Panc1 (cell line): ENCODE data around the gene CEP290. TPM values are rescaled to one million over a fixed set of nuclear protein-coding genes. Genes with fewer than 3 reads are reported as not detected.

Source experiments
- ATAC-seq: fragments of 200-7000 bp; cut with Tn5 transposase; 2 replicates; pipeline ENCODE4 v1.9.1; 2020; ENCODE audit warnings: mild to moderate bottlenecking, moderate library complexity
- BruUV-seq: library from RNA; stranded (reverse); fragments of 400-500 nt; replicated peaks from 2 replicates; lab custom pipeline; 2021; lab: Mats Ljungman, UMichigan
- CTCF ChIA-PET: fragments of 300-600 bp; sonication (Branson Sonifier 250); formaldehyde crosslinking; loops from one replicate; lab custom pipeline; 2022; ENCODE audit warnings: antibody characterized with exemption; lab: Charles Lee
- POLR2A ChIA-PET: fragments of 300-600 bp; sonication (Branson Sonifier 250); formaldehyde crosslinking; loops from one replicate; lab custom pipeline; 2022; ENCODE audit warnings: antibody characterized with exemption; lab: Charles Lee
- DNase-seq: peaks from one replicate; pipeline ENCODE4 v3.0.0-alpha.2; 2010; ENCODE audit warnings: low read depth, low spot score
- H3K27ac ChIP-seq: 2 replicates; pipeline ENCODE4 v1.5.1; 2011; ENCODE audit warnings: mild to moderate bottlenecking, low read length, inconsistent platforms
- H3K27me3 ChIP-seq: fragments of 200-500 bp; sonication (Bioruptor generic); 2 replicates; pipeline ENCODE4 v1.6.0; 2014; ENCODE audit warnings: low read length, inconsistent platforms; ENCODE audit not compliant: control insufficient read depth, insufficient read depth
- H3K36me3 ChIP-seq: fragments of 200-500 bp; sonication (Bioruptor generic); 2 replicates; pipeline ENCODE4 v1.5.1; 2014; ENCODE audit warnings: inconsistent platforms, mild to moderate bottlenecking, low read length, moderate library complexity; ENCODE audit not compliant: control insufficient read depth, insufficient read depth
- H3K4me1 ChIP-seq: 2 replicates; pipeline ENCODE4 v1.5.1; 2011; ENCODE audit warnings: inconsistent platforms, mild to moderate bottlenecking, low read length, moderate library complexity; ENCODE audit not compliant: control insufficient read depth, insufficient read depth
- H3K4me3 ChIP-seq, 2 experiments: 2 replicates each; pipeline ENCODE4 v1.5.1; 2011 to 2012; ENCODE audit warnings: low read depth in 2 of 2, low read length in 2 of 2, mild to moderate bottlenecking in 2 of 2, inconsistent platforms in 1 of 2, moderate library complexity in 1 of 2
- H3K9me3 ChIP-seq: fragments of 200-500 bp; sonication (Bioruptor generic); 2 replicates; pipeline ENCODE4 v1.5.1; 2014; ENCODE audit warnings: low read depth, mild to moderate bottlenecking, inconsistent platforms, low read length, moderate library complexity; ENCODE audit not compliant: control insufficient read depth, insufficient read depth
- POLR2AphosphoS5 ChIP-seq: IDR thresholded peaks from 2 replicates; pipeline ENCODE4 v1.6.1; 2012; ENCODE audit warnings: mild to moderate bottlenecking, low read depth, low read length, moderate library complexity
- SIN3A ChIP-seq: IDR thresholded peaks from 2 replicates; pipeline ENCODE4 v1.6.1; 2012; ENCODE audit warnings: low read depth, mild to moderate bottlenecking, low read length, moderate library complexity, borderline replicate concordance; ENCODE audit not compliant: insufficient read depth
- TCF7L2 ChIP-seq: IDR thresholded peaks from 2 replicates; pipeline ENCODE4 v1.6.1; 2011; ENCODE audit warnings: mild to moderate bottlenecking, low read depth, low read length, inconsistent platforms
- in situ Hi-C: cut with HindIII; loops from 2 replicates; pipeline ENCODE4 v1.10.0; 2016; ENCODE audit warnings: low sequenced_read_pairs, low pct_unique_long_range_greater_than_20kb
- intact Hi-C: fragments of 100-400 bp; cut with micrococcal nuclease; formaldehyde crosslinking; loops from one replicate; pipeline ENCODE4 v1.10.0; 2022; ENCODE audit not compliant: unreplicated experiment
- total RNA-seq: library from RNA; stranded (reverse); gene quantifications from one replicate; pipeline ENCODE4 v1.2.1, GENCODE V29; 2021; ENCODE audit not compliant: unreplicated experiment
- TF ChIP-seq, protein P1 (sequence below), 2 experiments: IDR thresholded peaks; 2 replicates each; pipeline ENCODE4 v1.6.1; 2011 to 2012; ENCODE audit warnings: low read depth in 2 of 2, control low read depth in 1 of 2, low read length in 1 of 2, mild to moderate bottlenecking in 1 of 2, moderate library complexity in 1 of 2; ENCODE audit not compliant: insufficient read depth in 1 of 2
- TF ChIP-seq, protein P2 (sequence below): fragments of 450-650 bp; IDR thresholded peaks from 2 replicates; pipeline ENCODE4 v1.5.1; 2017; ENCODE audit warnings: mild to moderate bottlenecking

The CEP290 gene
- total RNA-seq, 1 experiment from 2014 or later, result 14.6 TPM

- DNase-seq (no peak), ATAC-seq (no peak)
- no peak for TF ChIP-seq SIN3A
- TF ChIP-seq POLR2AphosphoS5, result no peak
- no peak for TF ChIP-seq TCF7L2
- TF ChIP-seq, protein P1, sequence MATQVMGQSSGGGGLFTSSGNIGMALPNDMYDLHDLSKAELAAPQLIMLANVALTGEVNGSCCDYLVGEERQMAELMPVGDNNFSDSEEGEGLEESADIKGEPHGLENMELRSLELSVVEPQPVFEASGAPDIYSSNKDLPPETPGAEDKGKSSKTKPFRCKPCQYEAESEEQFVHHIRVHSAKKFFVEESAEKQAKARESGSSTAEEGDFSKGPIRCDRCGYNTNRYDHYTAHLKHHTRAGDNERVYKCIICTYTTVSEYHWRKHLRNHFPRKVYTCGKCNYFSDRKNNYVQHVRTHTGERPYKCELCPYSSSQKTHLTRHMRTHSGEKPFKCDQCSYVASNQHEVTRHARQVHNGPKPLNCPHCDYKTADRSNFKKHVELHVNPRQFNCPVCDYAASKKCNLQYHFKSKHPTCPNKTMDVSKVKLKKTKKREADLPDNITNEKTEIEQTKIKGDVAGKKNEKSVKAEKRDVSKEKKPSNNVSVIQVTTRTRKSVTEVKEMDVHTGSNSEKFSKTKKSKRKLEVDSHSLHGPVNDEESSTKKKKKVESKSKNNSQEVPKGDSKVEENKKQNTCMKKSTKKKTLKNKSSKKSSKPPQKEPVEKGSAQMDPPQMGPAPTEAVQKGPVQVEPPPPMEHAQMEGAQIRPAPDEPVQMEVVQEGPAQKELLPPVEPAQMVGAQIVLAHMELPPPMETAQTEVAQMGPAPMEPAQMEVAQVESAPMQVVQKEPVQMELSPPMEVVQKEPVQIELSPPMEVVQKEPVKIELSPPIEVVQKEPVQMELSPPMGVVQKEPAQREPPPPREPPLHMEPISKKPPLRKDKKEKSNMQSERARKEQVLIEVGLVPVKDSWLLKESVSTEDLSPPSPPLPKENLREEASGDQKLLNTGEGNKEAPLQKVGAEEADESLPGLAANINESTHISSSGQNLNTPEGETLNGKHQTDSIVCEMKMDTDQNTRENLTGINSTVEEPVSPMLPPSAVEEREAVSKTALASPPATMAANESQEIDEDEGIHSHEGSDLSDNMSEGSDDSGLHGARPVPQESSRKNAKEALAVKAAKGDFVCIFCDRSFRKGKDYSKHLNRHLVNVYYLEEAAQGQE (IDR thresholded peaks at IDR 0.05; ENCODE audit: insufficient read depth in 1 of 2, low read depth in 2 of 2, low read length in 1 of 2), result no peak
- TF ChIP-seq, protein P2, sequence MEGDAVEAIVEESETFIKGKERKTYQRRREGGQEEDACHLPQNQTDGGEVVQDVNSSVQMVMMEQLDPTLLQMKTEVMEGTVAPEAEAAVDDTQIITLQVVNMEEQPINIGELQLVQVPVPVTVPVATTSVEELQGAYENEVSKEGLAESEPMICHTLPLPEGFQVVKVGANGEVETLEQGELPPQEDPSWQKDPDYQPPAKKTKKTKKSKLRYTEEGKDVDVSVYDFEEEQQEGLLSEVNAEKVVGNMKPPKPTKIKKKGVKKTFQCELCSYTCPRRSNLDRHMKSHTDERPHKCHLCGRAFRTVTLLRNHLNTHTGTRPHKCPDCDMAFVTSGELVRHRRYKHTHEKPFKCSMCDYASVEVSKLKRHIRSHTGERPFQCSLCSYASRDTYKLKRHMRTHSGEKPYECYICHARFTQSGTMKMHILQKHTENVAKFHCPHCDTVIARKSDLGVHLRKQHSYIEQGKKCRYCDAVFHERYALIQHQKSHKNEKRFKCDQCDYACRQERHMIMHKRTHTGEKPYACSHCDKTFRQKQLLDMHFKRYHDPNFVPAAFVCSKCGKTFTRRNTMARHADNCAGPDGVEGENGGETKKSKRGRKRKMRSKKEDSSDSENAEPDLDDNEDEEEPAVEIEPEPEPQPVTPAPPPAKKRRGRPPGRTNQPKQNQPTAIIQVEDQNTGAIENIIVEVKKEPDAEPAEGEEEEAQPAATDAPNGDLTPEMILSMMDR, result no peak
- no peak overlapping the region for H3K27ac ChIP-seq
- POLR2A ChIA-PET, result no interaction called here
- in situ Hi-C loops, result no loop called here
- H3K4me3 ChIP-seq, result no peak overlapping the region
- no peaks in the 10 kb centered on the region for H3K4me1 ChIP-seq
- no TSS peak for BruUV-seq
- no peaks in the 10 kb centered on the region for H3K27me3 ChIP-seq
- intact Hi-C loops, result no loop called here
- no peaks in the 10 kb centered on the region for H3K9me3 ChIP-seq
- CTCF ChIA-PET, result no interaction called here
- peaks cover 5% of the 10 kb centered on the region for H3K36me3 ChIP-seq
Measured at GRCh38 chr12:88093573-88093972, 48.3 kb downstream of the CEP290 start.

GRCh38 chr12:88092771-88093170 lies 49.1 kb downstream of the CEP290 start:
- POLR2A ChIA-PET, result no interaction called here
- Histone ChIP-seq H3K9me3 (no peaks in the 10 kb centered on the region), H3K36me3 (peaks cover 5% of the 10 kb centered on the region), H3K27me3 (no peaks in the 10 kb centered on the region), H3K27ac (no peak overlapping the region), H3K4me3 (no peak overlapping the region), H3K4me1 (no peaks in the 10 kb centered on the region)
- in situ Hi-C loops, result no loop called here
- TF ChIP-seq, protein P2, result no peak
- TF ChIP-seq, protein P1 (IDR thresholded peaks at IDR 0.05; ENCODE audit: insufficient read depth in 1 of 2, low read depth in 2 of 2, low read length in 1 of 2), result no peak
- TF ChIP-seq TCF7L2 (no peak), POLR2AphosphoS5 (no peak)
- ATAC-seq (no peak), DNase-seq (no peak)
- intact Hi-C loops, result no loop called here
- CTCF ChIA-PET, result no interaction called here
- no TSS peak for BruUV-seq
